Neural cell (in vitro differentiated cells): ENCODE measurements around the gene CIAO1. TPM values are rescaled to one million over a fixed set of nuclear protein-coding genes. Genes with fewer than 3 reads are reported as not detected.

ENCODE experiments used
- H2AFZ ChIP-seq: fragments of 200-600, 300-800 bp; sonication (generic), shearing (Covaris generic); 2 replicates; pipeline ENCODE4 v1.6.0; 2014; ENCODE audit warnings: low read depth, mild to moderate bottlenecking, antibody characterized with exemption, low read length, moderate library complexity
- H3F3A ChIP-seq: fragments of 200-600 bp; shearing (Covaris generic); 2 replicates; pipeline ENCODE4 v1.6.1; 2016; ENCODE audit warnings: mild to moderate bottlenecking, moderate library complexity, mixed read lengths, antibody characterized with exemption, low read length; ENCODE audit not compliant: insufficient read depth, poor library complexity, severe bottlenecking
- H3K27ac ChIP-seq: fragments of 200-600, 300-800 bp; sonication (generic), shearing (Covaris generic); 2 replicates; pipeline ENCODE4 v1.5.1; 2014; ENCODE audit warnings: mild to moderate bottlenecking, low read length, moderate library complexity
- H3K27me3 ChIP-seq: fragments of 300-800, 200-600 bp; sonication (generic), shearing (Covaris generic); 2 replicates; pipeline ENCODE4 v1.6.0; 2014; ENCODE audit warnings: mild to moderate bottlenecking, low read depth, low read length, moderate library complexity; ENCODE audit not compliant: insufficient read depth
- H3K36me3 ChIP-seq: fragments of 300-800, 200-600 bp; sonication (generic), shearing (Covaris generic); 2 replicates; pipeline ENCODE4 v1.5.1; 2014; ENCODE audit warnings: mild to moderate bottlenecking, antibody characterized with exemption, low read length, moderate library complexity; ENCODE audit not compliant: insufficient read depth
- H3K4me2 ChIP-seq: fragments of 300-800, 200-600 bp; sonication (generic), shearing (Covaris generic); 2 replicates; pipeline ENCODE4 v1.6.0; 2014; ENCODE audit warnings: mild to moderate bottlenecking, low read length
- H3K4me3 ChIP-seq: fragments of 300-800, 200-600 bp; sonication (generic), shearing (Covaris generic); 2 replicates; pipeline ENCODE4 v1.5.1; 2014; ENCODE audit warnings: mild to moderate bottlenecking, low read length, moderate library complexity
- H3K79me2 ChIP-seq: fragments of 200-600 bp; shearing (Covaris generic); replicated peaks from 2 replicates; pipeline ENCODE4 v1.6.0; 2014; ENCODE audit warnings: mild to moderate bottlenecking, low read length, moderate library complexity; ENCODE audit not compliant: insufficient read depth
- H3K9ac ChIP-seq: fragments of 300-800, 200-600 bp; sonication (generic), shearing (Covaris generic); 2 replicates; pipeline ENCODE4 v1.6.1; 2016; ENCODE audit warnings: mild to moderate bottlenecking, low read length, mixed read lengths
- H3K9me2 ChIP-seq: fragments of 200-600 bp; shearing (Covaris generic); 2 replicates; pipeline ENCODE4 v1.6.1; 2016; ENCODE audit warnings: mild to moderate bottlenecking, low read length, mixed read lengths; ENCODE audit not compliant: insufficient read depth
- H3K9me3 ChIP-seq: fragments of 200-600, 300-800 bp; sonication (generic), shearing (Covaris generic); 2 replicates; pipeline ENCODE4 v1.6.1; 2016; ENCODE audit warnings: mild to moderate bottlenecking, mixed run types, low read length, moderate library complexity, mixed read lengths
- H4K20me1 ChIP-seq: fragments of 200-600 bp; shearing (Covaris generic); 2 replicates; pipeline ENCODE4 v1.6.1; 2016; ENCODE audit warnings: mild to moderate bottlenecking, mixed run types; ENCODE audit not compliant: insufficient read depth
- CTCF ChIP-seq: fragments of 450-650 bp; IDR thresholded peaks from 2 replicates; pipeline ENCODE4 v1.5.1; 2014; ENCODE audit warnings: antibody characterized with exemption, mild to moderate bottlenecking, moderate library complexity; ENCODE audit not compliant: poor library complexity, severe bottlenecking
- EP300 ChIP-seq: fragments of 450-650 bp; conservative IDR thresholded peaks from 2 replicates; pipeline ENCODE4 v1.6.1; 2014; ENCODE audit warnings: antibody characterized with exemption, mild to moderate bottlenecking, moderate library complexity; ENCODE audit not compliant: poor library complexity, severe bottlenecking
- EZH2 ChIP-seq: fragments of 200-600, 300-800 bp; shearing (Covaris generic), sonication (generic); IDR thresholded peaks from 2 replicates; pipeline ENCODE4 v1.6.1; 2014; ENCODE audit warnings: antibody characterized with exemption, low read length, borderline replicate concordance, mild to moderate bottlenecking; ENCODE audit not compliant: insufficient read depth, poor library complexity, severe bottlenecking
- MXI1 ChIP-seq: fragments of 450-650 bp; conservative IDR thresholded peaks from 2 replicates; pipeline ENCODE4 v1.6.1; 2014; ENCODE audit warnings: antibody characterized with exemption, mild to moderate bottlenecking; ENCODE audit not compliant: poor library complexity, severe bottlenecking
- POLR2AphosphoS5 ChIP-seq: IDR thresholded peaks from 2 replicates; pipeline ENCODE4 v1.6.1; 2012
- RAD21 ChIP-seq: fragments of 450-650 bp; conservative IDR thresholded peaks from 2 replicates; pipeline ENCODE4 v1.6.1; 2014; ENCODE audit warnings: antibody characterized with exemption, mild to moderate bottlenecking, moderate library complexity
- REST ChIP-seq: IDR thresholded peaks from 2 replicates; pipeline ENCODE4 v1.6.1; 2012; ENCODE audit warnings: borderline replicate concordance
- SMC3 ChIP-seq: fragments of 450-650 bp; conservative IDR thresholded peaks from 2 replicates; pipeline ENCODE4 v1.6.1; 2014; ENCODE audit warnings: antibody characterized with exemption, mild to moderate bottlenecking, moderate library complexity; ENCODE audit not compliant: poor library complexity
- TAF1 ChIP-seq: IDR thresholded peaks from 2 replicates; pipeline ENCODE4 v1.6.1; 2012; ENCODE audit warnings: low read depth
- polyA plus RNA-seq: library from polyadenylated mRNA; depleted of rRNA; stranded (reverse); fragments of >200 nt; gene quantifications from 2 replicates; pipeline ENCODE4 v1.2.3, GENCODE V29; 2014

Gene CIAO1
- polyA plus RNA-seq, 1 donor from 2014 or later, result 182 TPM

DNA sequence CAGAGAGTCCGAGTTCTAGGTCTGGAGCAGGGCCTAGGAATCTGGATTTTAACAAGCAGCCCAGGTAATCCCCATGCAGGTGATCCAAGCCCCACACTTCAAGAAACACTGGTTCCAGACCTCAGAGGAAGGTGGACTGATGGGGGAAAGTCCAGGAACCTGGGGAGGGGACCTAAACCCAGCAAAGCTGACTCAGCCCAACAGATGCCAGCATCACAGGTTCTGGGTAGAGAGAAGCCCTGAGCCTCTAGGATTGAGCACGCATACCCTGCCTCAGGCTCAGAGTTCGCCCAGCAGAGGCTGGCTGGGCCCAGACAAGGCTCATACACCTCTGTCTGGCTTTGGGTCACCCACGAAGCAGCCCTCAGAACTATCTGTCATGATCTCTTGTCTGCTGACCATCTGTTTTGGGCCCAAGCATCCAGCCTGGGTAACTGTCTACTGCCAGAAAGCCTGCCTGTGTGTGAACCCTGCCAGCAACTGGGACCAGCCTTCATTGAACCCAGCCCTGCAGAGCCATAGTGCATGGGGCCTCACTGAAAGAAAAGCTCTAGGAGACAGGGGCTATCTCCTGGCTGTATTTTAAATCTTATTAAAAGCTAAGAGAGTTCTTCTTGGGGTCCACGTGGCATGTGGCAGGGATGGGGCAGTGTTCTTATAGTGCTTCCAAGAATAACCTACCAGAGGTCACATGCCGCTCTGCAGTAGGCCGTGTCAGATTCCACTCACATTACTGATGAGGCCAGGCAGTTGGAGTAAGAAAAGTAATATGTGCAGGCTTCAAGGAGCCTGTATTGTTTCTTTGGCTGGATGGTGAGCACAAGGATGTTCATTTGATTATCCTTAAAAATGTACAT, 7.6 kb upstream of the CIAO1 start:
- Histone ChIP-seq H3F3A (no peaks in the 10 kb centered on the region), H4K20me1 (peaks cover 4% of the 10 kb centered on the region), H3K27ac (no peak overlapping the region), H3K79me2 (peaks cover 10% of the 10 kb centered on the region), H3K9me2 (no peaks in the 10 kb centered on the region), H3K27me3 (no peaks in the 10 kb centered on the region), H3K9ac (no peak overlapping the region), H3K4me2 (no peak overlapping the region), H2AFZ (no peak overlapping the region), H3K9me3 (no peaks in the 10 kb centered on the region), H3K4me3 (no peak overlapping the region), H3K36me3 (no peaks in the 10 kb centered on the region)
- TF ChIP-seq SMC3 (no peak), RAD21 (no peak), EZH2 (no peak), TAF1 (no peak), POLR2AphosphoS5 (no peak), CTCF (no peak), MXI1 (no peak)

DNA sequence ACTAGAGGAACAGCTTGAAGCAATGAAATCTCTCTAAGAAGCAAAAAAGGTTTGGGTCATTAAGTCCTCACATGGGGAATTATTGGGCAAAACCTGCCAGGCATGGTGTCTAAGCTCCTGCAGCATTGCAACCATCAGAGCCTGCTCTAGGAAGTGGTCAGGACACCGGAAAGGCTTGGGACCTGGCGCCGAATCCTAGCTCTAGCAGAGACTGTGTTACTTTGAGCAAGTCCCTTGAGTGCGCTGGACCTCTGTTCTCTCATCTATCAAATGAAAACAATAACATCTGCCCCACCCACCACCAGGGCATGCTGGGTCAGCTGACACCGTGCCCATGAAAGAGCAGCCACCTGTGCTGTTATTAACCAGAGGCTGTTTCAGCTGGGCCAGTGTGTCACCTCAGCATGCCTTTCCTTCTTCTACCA, 6.5 kb upstream of the CIAO1 start:
- H3K4me3 ChIP-seq, result no peak overlapping the region
- peaks cover 4% of the 10 kb centered on the region for H4K20me1 ChIP-seq
- no peaks in the 10 kb centered on the region for H3K9me2 ChIP-seq
- H3K4me2 ChIP-seq, result no peak overlapping the region
- H2AFZ ChIP-seq, result no peak overlapping the region
- no peak for TF ChIP-seq POLR2AphosphoS5
- no peak for TF ChIP-seq SMC3
- TF ChIP-seq EP300, result no peak
- TF ChIP-seq RAD21, result no peak
- TF ChIP-seq REST, result no peak
- no peak for TF ChIP-seq MXI1
- TF ChIP-seq CTCF, result no peak
- no peak for TF ChIP-seq TAF1
- no peak for TF ChIP-seq EZH2
- peaks cover 21% of the 10 kb centered on the region for H3K79me2 ChIP-seq
- H3K9me3 ChIP-seq, result no peaks in the 10 kb centered on the region
- H3K27ac ChIP-seq, result no peak overlapping the region
- H3F3A ChIP-seq, result no peaks in the 10 kb centered on the region
- no peak overlapping the region for H3K9ac ChIP-seq
- no peaks in the 10 kb centered on the region for H3K27me3 ChIP-seq
- no peaks in the 10 kb centered on the region for H3K36me3 ChIP-seq
